GM18870 (cell line): ENCODE results near the gene CNN1.
A peak's percentile ranks its signal among the peaks of the same experiment; 100 is the strongest.
"Not testable (repeated sequence)": the region's sequence is repeated elsewhere in the genome, so short reads cannot be mapped to it uniquely, and the experiment has no call there.

Experiments
- ATAC-seq: cut with Tn5 transposase; IDR thresholded peaks from one replicate; pipeline ENCODE4 v1.9.1; 2021; ENCODE audit warnings: moderate library complexity; ENCODE audit not compliant: unreplicated experiment

Gene CNN1

DNA sequence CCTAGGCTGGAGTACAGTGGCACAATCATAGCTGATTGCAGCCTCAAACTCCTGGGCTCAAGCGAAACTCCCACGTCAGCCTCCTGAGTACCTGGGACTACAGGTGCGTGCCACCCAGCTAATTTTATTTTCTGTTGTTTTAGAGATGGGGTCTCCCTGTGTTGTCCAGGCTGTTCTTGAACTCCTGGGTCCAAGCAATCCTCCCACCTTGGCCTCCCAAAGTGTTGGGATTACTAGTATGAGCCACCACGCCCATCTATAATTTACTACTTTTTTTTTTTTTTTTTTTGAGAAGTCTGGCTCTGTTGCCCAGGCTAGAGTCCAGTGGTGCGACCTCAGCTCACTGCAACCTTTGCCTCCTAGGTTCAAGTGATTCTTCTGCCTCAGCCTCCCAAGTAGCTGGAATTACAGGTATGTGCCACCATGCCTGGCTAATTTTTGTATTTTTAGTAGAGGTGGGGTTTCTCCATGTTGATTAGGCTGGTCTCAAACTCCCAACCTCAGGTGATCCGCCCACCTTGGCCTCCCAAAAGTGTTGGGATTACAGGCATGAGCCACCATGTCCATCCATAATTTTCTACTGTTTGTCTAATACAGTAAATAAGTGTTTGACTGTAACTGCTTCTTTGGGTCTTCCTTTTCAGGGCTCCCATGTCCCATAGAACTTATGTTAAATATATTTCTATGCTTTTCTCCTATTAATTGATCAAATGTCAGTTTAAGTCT, 25.6 kb downstream of the CNN1 start:
- ATAC-seq = not testable (repeated sequence)

- not testable (repeated sequence) for ATAC-seq
These were observed 27.0 kb downstream of the CNN1 start for GRCh38 chr19:11565649-11565980.

DNA sequence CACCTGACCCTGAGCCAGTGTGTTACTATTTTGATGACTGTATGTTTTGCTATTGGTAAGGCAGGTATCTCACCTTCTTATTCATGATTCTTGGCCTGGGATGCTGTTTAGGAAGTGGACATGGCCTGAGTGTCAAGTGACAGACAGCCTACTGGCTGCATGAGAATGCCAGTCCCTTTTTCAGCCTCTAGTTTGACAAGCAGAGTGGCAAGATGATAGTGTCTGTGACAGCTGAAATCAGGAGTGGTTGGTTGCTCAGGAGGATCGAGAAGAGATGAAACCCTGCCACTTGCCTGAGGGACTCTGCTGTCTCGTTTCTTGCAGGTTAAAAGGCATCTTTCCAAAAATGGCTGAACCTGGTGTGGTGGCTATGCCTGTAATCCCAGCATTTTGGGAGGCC, 27.5 kb downstream of the CNN1 start:
- ATAC-seq = no peak

GRCh38 chr19:11570039-11570462, 31.4 kb downstream of the CNN1 start:
- no peak for ATAC-seq

- ATAC-seq = not testable (repeated sequence)
These were observed 34.7 kb downstream of the CNN1 start for GRCh38 chr19:11573354-11573753.

DNA sequence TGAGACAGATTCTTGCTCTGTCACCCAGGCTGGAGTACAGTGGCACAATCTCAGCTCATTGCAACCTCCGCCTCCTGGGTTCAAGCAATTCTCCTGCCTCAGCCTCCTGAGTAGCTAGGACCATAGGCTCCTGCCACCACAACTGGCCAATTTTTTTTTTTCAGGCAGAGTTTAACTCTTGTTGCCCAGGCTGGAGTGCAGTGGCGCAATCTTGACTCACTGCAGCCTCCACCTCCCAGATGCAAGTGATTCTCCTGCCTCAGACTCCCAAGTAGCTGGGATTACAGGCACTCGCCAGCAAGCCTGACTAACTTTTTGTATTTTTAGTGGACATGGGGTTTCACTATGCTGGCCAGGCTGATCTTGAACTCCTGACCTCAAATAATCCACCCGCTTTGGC, 35.1 kb downstream of the CNN1 start:
- ATAC-seq = not testable (repeated sequence)

- no peak for ATAC-seq
These were observed 36.0 kb downstream of the CNN1 start for GRCh38 chr19:11574689-11575088.

DNA sequence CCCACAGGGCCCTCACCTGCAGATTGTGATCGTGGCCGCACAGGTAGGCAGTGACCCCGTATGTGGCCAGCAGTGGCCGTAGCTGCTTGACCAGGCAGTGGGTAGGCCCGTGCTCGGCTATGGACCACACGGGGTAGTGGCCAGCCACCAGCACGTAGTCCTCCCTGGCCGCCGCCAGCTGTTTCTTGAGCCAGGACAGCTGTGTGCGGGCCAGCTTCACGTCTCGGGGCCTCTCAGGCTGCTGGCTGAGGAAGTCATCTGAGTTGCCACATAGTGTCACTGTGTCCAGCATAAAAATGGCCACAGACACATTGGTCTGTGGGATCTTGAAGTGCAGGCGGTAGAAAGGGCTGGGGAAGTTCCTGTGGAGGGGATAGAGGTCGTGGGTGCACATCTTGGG, 37.6 kb downstream of the CNN1 start:
- ATAC-seq = no peak

DNA sequence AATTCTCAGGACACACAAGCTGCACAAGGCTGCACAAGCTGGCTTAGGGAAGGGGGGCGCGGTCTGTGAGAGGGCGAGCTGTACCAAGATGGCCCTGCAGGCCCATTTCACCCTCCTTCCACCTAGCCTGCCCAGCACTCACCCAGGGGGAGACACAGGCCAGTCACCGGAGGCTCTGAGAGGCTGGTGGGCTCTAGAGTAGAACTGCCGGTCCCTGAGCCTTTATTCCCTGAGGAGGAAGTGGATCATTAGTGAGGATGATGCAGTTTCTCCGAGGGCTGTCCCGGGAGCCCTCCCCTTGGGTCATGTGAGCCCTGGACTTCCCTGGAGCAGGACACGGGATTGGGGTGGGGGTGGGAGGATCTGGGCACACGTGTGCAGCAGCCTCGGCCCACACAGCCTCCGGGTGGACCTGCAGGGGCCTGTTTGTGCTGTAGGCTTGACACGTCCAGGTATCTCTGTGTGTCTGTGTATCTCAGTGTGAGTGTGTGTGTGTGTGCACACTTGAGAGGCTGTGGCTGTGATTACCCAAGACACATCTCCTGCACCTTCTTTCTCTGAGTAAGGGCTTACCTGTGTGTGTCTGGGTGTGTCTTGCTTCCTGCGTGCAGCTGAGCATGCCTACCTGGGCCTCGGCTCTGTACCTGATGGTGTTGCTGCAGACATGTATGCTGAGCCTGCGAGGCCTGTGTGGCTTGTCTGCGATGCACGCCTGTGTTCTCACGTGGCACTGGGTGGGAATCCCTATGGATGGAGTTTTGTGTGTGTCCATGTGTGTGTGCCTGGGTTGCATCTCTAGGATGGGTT, 39.0 kb downstream of the CNN1 start, which contains the start of gene ACP5:
Gene ACP5 (minus strand): TSS at position 195 of the 807 bp plus-strand sequence. CDS start 328 bp downstream, outside the sequence.
- ATAC-seq = no peak

DNA sequence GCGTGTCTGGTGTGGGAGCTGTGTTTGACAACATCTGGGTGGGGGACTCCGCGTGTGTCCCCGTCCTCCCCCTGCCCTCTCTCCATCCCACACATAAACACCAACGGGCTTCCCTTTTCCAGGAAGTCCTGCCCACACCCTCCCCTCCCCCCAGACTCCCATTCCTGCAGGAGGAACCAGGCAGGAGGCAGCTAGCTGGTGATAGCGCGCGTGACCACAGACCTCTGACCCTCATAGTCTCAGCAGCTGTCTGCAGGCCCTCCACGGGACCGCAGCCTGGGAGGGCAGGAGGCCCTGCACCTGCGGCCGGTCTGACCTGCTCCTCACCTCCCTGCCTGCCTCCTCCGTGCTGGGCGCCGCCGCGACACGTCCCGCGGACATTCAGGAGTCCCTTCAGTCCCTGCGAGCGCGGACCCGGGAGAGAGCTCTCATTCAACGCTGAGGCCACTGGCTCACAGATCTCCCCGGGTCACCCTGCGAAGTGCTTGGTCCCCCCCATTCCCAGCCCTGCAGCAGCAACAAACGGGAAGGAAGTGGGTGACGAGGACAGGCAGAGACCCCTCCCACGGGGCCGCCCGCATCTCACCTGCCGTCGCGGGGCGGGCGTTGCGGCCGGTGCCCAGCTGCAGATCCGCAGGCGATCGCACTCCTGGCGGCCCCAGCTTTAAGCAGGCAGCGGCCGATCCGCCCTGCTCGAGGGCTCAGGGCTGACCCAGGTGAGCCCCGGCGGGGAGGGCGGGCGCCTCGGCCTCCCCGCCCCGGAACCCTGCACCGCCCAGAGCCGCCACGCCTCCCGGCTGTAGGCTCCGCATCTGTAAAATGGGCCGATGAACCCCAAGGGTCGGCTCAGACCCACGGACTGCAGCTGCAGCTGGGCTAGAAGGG, 39.8 kb downstream of the CNN1 start:
- ATAC-seq = no peak

- ATAC-seq = no peak
These were observed 41.5 kb downstream of the CNN1 start for GRCh38 chr19:11580116-11580515.

DNA sequence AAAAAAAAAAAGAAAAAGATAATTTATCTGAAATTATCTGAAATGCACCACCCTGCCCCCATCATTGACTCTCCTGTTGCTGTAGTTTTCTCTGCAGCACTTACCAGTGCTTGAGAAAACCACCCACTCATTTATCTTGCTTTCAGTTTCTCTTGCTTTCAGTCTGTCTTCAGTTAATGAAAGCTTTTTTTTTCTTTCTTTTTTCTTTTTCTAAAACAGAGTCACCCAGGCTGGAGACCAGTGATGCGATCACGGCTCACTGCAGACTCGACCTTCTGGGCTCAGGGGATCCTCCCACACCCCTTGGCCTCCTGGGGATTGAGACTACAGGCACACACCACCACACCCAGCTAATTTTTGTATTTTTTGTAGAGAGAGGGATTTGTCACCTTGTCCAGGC, 43.1 kb downstream of the CNN1 start:
- peak; percentile 78 for ATAC-seq

DNA sequence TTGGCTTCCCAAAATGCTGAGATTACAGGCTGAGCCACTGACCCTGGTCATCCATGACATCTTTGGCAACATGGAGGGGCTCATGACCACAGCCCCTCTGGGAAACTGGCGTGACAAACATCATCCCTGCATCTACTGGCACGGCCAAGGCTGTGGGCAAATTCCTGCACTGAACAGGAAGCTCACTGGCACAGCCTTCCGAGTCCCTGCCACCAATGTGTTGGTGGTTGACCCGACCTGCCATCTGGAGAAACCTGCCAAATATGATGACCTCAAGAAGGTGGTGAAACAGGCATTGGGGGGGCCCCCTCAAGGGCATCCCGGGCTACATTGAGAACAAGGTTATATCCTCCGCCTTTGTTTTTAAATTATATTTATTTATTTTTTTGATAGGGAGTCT, 47.7 kb downstream of the CNN1 start:
- no peak for ATAC-seq

DNA sequence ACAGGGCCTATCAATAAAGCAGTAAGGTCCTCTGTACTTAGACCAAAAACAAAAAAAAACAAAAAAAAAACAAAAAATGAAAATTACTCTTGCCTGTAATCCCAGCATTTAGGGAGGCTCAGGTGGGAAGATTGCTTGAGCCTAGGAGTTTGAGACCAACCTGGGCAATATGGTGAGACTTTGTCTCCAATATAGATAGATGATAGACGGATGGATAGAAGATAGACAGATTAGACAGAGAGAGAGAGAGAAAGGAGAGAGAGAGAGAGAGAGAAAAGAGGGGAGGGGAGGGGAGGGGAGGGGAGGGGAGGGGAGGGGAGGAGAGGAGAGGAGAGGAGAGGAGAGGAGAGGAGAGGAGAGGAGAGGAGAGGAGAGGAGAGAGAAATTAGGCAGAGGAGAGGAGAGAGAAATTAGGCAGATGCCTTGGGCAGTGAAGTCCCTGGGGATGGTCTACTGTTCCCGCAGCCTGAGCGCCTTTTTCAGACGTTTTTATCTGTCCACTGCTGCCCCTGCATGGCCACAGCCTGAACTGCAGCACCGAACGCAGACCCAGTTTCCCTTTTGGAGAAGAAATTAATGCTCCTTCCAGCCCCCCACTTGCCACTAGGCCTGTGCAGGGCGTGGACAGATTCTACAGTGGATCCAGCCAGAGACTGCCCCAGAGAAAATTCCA, 48.8 kb downstream of the CNN1 start:
- no peak for ATAC-seq

DNA sequence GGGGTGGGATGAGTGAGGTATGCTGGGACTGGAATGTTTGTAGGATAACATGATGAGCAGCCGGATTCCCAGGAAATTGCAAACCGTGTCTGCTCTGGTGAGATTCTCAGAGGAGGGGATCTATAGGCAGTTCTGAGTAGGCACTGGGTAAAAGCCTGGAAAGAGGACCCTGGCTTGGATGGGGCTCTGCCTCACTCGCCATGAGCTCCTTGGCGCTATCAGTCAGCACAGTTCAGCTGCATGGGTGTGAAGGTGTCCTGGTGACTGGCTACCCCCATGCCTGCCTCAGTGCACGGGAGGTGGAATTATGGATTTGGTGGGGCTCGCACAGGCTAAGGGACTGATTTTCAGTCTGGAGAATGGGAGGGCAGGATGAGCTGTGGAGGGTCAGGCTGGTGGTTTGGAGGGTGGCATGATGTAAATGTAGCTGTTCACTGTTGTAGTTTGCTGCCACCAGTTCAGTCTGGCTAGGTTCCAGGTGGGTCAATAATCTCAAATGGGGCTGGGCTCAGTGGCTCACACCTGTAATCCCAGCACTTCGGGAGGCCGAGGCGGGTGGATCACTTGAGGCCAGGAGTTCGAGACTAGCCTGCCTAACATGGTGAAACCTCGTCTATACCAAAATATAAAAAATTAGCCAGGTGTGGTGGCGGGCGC, 49.5 kb downstream of the CNN1 start:
- ATAC-seq = no peak

- no peak for ATAC-seq
These were observed 55.4 kb downstream of the CNN1 start for GRCh38 chr19:11594084-11594483.

DNA sequence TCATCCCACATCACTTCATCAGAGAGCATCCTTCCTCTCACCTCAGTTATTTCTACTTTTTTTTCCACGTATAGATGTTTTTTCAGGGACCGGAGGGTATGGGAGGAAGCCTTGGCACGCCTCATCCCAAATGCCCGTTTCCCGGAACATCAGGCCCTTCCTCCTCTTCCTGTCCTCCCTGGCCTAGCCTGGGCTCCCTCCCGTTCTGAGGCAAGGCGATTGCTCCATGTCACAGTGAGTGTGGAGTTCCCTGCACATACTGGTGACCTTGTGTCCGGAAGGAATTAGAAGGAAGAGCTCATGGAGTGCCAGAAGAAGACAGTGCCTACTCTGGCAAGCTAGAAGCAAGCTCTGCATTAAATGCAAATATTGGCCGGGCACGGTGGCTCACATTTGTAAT, 57.5 kb downstream of the CNN1 start:
- ATAC-seq = no peak

GRCh38 chr19:11597202-11598102, 58.8 kb downstream of the CNN1 start, which contains the start of gene ZNF627:
ZNF627 (plus strand) TSS chr19:11597483; CDS start chr19:11597628, 145 bp downstream.
- peak; percentile 92 for ATAC-seq

GRCh38 chr19:11598103-11598483, 59.4 kb downstream of the CNN1 start:
- ATAC-seq = no peak
